Stomach smooth muscle (tissue), 2 donors: ENCODE measurements around the gene PLCD1.
A peak's percentile ranks its signal among the peaks of the same experiment; 100 is the strongest.
"Not testable (repeated sequence)": the region's sequence is repeated elsewhere in the genome, so short reads cannot be mapped to it uniquely, and the experiment has no call there.

Experiments
- H3K27ac ChIP-seq: one replicate; pipeline ENCODE4 v1.7.0; 2013; ENCODE audit warnings: mild to moderate bottlenecking, low read length, inconsistent platforms
- H3K27me3 ChIP-seq, 2 donors: one replicate each; pipeline ENCODE4 v1.7.0; 2013; ENCODE audit warnings: low read length in 2 of 2; ENCODE audit not compliant: insufficient read depth in 2 of 2, control insufficient read depth in 1 of 2
- H3K36me3 ChIP-seq, 2 donors: one replicate each; pipeline ENCODE4 v1.7.0; 2013; ENCODE audit warnings: low read length in 2 of 2; ENCODE audit not compliant: control insufficient read depth in 2 of 2, insufficient read depth in 2 of 2
- H3K4me1 ChIP-seq: one replicate; pipeline ENCODE4 v1.7.0; 2013; ENCODE audit warnings: low read length; ENCODE audit not compliant: control insufficient read depth, insufficient read depth
- H3K4me3 ChIP-seq, 2 donors: one replicate each; pipeline ENCODE4 v1.7.0; 2013; ENCODE audit warnings: low read length in 2 of 2
- H3K9ac ChIP-seq, 2 donors: one replicate each; pipeline ENCODE4 v1.7.0; 2013; ENCODE audit warnings: low read length in 2 of 2, mild to moderate bottlenecking in 1 of 2
- H3K9me3 ChIP-seq, 2 donors: one replicate each; pipeline ENCODE4 v1.7.0; 2013; ENCODE audit warnings: low read length in 2 of 2; ENCODE audit not compliant: control insufficient read depth in 2 of 2
- donor health status: healthy.
- donor health status: Pancreatic carcinoma.

Gene PLCD1

GRCh38 chr3:38036906-38037305, 7.5 kb upstream of the PLCD1 start:
- Histone ChIP-seq H3K27ac (no peak overlapping the region), H3K4me1 (peaks cover 10% of the 10 kb centered on the region), H3K36me3 (no peaks in the 10 kb centered on the region), H3K4me3 (no peak overlapping the region), H3K27me3 (no peaks in the 10 kb centered on the region), H3K9me3 (no peaks in the 10 kb centered on the region), H3K9ac (no peak overlapping the region)

DNA sequence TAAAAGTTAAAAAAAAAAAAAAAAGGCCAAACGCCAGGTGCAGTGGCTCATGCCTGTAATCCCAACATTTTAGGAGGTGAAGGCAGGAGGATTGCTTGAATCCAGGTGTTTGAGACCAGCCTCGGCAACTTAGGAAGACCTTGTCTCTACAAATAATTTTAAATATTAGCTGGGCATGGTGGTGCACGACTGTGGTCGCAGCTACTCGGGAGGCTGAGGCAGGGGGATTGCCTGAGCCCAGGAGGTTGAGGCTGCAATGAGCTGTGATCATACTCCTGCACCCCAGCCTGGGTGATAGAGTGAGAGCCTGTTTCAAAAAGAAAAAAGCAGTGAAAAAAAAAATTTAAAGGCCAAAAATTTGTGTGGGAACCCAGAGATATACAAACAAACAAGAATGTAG, 6.8 kb upstream of the PLCD1 start:
- Histone ChIP-seq H3K27me3 (no peaks in the 10 kb centered on the region), H3K4me3 (no peak overlapping the region), H3K27ac (no peak overlapping the region), H3K9ac (no peak overlapping the region), H3K4me1 (peaks cover 14% of the 10 kb centered on the region), H3K9me3 (no peaks in the 10 kb centered on the region), H3K36me3 (no peaks in the 10 kb centered on the region)

GRCh38 chr3:38034335-38034734, 4.9 kb upstream of the PLCD1 start:
- not testable (repeated sequence) for H3K9me3 ChIP-seq, H3K27me3 ChIP-seq, H3K36me3 ChIP-seq, H3K4me3 ChIP-seq, H3K27ac ChIP-seq, H3K9ac ChIP-seq
- H3K4me1 ChIP-seq: peaks cover 25% of the 10 kb centered on the region

GRCh38 chr3:38033586-38033985, 4.1 kb upstream of the PLCD1 start:
- H3K36me3 ChIP-seq, H3K27me3 ChIP-seq, H3K27ac ChIP-seq, H3K4me3 ChIP-seq, H3K9ac ChIP-seq, H3K9me3 ChIP-seq: not testable (repeated sequence)
- H3K4me1 ChIP-seq: peaks cover 24% of the 10 kb centered on the region

DNA sequence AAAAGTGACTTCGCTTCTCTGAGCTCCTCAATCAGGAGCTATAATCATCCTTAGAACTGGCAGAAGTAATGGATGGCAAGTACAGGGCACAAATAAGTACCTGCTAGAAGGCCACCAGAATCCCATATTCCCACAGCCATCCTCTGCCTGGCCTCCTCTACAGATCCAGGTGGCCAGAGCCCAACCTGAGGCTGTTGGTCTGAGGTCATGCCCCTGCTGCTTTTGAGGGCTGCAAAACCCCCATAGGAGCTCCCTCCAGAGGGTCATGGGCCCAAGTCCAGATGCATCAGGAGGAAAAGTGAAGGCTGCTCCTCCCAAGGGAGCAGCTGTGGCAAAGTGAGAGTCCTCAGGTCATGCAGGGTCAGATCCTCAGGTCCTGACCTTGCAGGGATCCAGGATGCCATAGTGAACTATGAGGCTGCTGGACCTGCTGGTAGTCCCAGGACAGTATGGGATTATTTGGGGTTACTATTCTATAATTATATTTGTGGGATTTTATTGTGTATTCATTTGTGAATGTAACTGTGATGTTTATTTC, 3.0 kb upstream of the PLCD1 start:
- no peaks in the 10 kb centered on the region for H3K27me3 ChIP-seq
- no peaks in the 10 kb centered on the region for H3K36me3 ChIP-seq
- no peaks in the 10 kb centered on the region for H3K9me3 ChIP-seq
- H3K4me1 ChIP-seq: peaks cover 30% of the 10 kb centered on the region
- H3K27ac ChIP-seq: no peak overlapping the region
- H3K9ac ChIP-seq: no peak overlapping the region
- H3K4me3 ChIP-seq: no peak overlapping the region

DNA sequence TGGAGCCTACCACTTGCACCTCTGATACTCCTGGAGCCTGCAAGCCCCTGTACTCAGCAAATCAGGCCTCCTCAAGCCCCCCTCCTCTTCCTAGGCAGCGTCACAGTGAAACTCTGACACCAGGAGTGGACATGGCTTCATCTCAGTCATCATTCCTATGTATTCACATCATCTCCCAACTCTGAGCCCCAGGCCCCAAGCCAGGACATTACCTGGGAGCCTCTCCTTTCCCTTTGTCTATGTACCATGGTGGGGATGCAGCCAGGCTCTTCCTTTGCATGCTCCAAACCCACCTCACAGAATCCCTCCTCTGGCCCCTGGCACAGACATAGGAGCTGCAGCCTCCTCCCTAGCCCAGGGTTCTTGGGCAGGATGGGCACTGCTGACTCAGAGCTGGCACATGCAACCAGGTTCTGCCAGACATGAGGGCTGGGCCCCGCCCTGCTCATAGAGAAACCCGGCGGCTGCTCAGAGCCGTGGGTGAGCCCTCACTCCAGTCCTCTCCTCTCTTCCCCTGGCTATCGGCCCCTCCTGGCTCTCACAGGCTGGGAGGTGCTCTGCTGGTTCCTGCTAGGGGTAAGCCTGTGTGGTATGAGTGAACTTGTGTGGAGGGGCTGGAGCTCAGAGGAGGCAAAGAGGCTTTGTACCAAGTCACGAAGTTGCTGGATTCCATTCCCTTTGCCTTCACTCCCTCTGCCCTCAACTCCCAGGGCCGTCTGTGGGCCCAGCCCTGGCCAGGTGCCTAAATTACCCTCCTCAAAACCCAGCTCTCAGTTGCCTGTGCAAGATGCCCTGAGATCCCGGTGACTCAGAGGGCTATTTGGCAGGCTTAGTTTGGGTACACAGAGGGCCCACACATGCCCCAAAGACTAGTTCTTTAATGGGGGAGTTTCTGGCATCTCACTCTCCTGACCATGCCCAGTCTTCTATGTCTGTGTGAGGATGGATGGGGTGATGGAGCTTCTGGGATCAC, 1.9 kb upstream of the PLCD1 start:
- Histone ChIP-seq H3K27me3 (no peaks in the 10 kb centered on the region), H3K36me3 (no peaks in the 10 kb centered on the region), H3K9ac (peak overlapping the region in 1 of 2 donors; percentile 51), H3K9me3 (no peaks in the 10 kb centered on the region), H3K4me3 (no peak overlapping the region), H3K27ac (peak overlapping the region; percentile 90), H3K4me1 (peaks cover 31% of the 10 kb centered on the region)

- no peaks in the 10 kb centered on the region for H3K27me3 ChIP-seq
- H3K27ac ChIP-seq: peak overlapping the region; percentile 90
- no peaks in the 10 kb centered on the region for H3K36me3 ChIP-seq
- H3K9ac ChIP-seq: peak overlapping the region; percentile 76 to 95
- H3K4me3 ChIP-seq: peak overlapping the region; percentile 64 to 82
- no peaks in the 10 kb centered on the region for H3K9me3 ChIP-seq
- H3K4me1 ChIP-seq: peaks cover 39% of the 10 kb centered on the region
These were observed 932 bp upstream of the PLCD1 start for GRCh38 chr3:38030126-38031021.

- Histone ChIP-seq H3K27ac (peak overlapping the region; percentile 90), H3K4me1 (peaks cover 48% of the 10 kb centered on the region), H3K4me3 (peak overlapping the region in 1 of 2 donors; percentile 82), H3K9ac (peak overlapping the region in 1 of 2 donors; percentile 71), H3K9me3 (no peaks in the 10 kb centered on the region), H3K27me3 (no peaks in the 10 kb centered on the region), H3K36me3 (no peaks in the 10 kb centered on the region)
These were observed 651 bp downstream of the PLCD1 start for GRCh38 chr3:38028621-38029361.

DNA sequence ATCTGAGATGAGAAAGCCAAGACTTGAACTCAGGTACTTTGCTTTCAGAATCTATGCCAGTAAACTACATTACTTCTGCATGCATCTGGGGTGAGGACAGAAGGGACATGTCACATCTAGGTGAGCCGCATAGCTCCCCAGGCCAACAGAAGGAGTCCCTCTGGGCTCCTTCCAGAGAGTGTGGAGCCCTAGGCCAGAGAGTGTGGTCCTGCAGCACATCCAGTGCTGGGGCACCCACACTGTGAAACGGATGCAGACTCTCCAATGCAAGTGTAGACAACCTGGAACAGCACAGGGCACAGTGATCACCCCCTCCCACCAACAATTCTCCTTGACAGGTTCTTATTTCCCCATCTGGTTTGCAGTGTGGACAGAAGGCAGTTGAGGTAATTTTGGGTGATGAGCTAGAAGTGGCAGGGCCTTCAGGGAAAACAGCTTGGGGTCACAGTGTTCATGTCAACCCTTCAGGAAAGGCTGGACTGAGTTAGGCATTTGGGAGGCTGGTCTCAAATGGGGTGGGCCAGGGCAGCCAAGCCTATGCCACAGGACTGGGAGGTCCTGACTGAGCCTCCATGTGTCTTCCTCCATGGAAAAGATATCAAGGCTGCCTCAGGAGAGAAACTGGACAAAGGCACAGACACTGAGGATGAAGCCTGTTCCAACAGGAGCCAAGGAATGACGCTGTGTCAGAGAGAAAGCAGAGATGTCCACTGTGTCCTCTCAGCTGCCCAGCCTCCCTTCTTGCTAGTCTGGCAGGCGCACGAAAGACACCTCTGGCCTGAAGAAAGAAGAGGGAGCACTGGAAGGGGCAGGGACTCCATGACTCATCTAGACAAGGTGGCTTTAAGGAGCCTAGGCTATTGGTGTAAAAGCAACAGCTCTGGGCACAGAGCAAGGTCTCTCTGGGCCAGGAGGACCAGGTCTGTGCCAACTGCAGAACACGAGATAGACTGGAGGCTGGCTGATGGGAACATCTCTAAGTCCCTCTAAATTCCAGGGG, 1.7 kb downstream of the PLCD1 start:
- Histone ChIP-seq H3K27me3 (no peaks in the 10 kb centered on the region), H3K9ac (no peak overlapping the region), H3K4me3 (peak overlapping the region in 1 of 2 donors; percentile 82), H3K27ac (peak overlapping the region; percentile 62), H3K36me3 (no peaks in the 10 kb centered on the region), H3K4me1 (peaks cover 52% of the 10 kb centered on the region), H3K9me3 (no peaks in the 10 kb centered on the region)
